Measurements from ENCODE around the gene PRXL2B.

GRCh38 chr1:2606881-2607621 is 20.5 kb downstream of the PRXL2B start:
- TF ChIP-seq CTCF (IDR thresholded peaks at IDR 0.05) (no peak), POLR2A (IDR thresholded peaks at IDR 0.05) (no peak)
